Cardiac muscle cell (in vitro differentiated cells and primary cell): ENCODE measurements around the gene ATG3. TPM values are rescaled to one million over a fixed set of nuclear protein-coding genes. Genes with fewer than 3 reads are reported as not detected.

Experiments
- DNase-seq, 2 donors: peaks; one replicate each; pipeline versions ENCODE4 v3.0.0 to v3.0.0-alpha.2; 2010 to 2017; ENCODE audit warnings: low read depth in 1 of 2, low spot score in 1 of 2
- H3K27ac ChIP-seq: fragments of 200-600 bp; sonication (generic); 2 replicates; pipeline ENCODE4 v1.5.1; 2016
- H3K27me3 ChIP-seq: fragments of 200-600 bp; sonication (generic); 2 replicates; pipeline ENCODE4 v1.6.0; 2016; ENCODE audit warnings: control low read depth
- H3K36me3 ChIP-seq: fragments of 200-600 bp; sonication (generic); 2 replicates; pipeline ENCODE4 v1.5.1; 2016; ENCODE audit warnings: control low read depth
- H3K4me1 ChIP-seq: fragments of 200-600 bp; sonication (generic); 2 replicates; pipeline ENCODE4 v1.8.1; 2017; ENCODE audit warnings: low read depth, mild to moderate bottlenecking, mixed run types
- H3K4me3 ChIP-seq: fragments of 200-600 bp; sonication (generic); 2 replicates; pipeline ENCODE4 v1.5.1; 2016; ENCODE audit warnings: mild to moderate bottlenecking
- H3K9me3 ChIP-seq: fragments of 200-600 bp; sonication (generic); 2 replicates; pipeline ENCODE4 v1.5.1; 2017; ENCODE audit warnings: low read depth, mild to moderate bottlenecking, control low read depth
- CTCF ChIP-seq: IDR thresholded peaks from 2 replicates; pipeline ENCODE4 v1.5.1; 2012; ENCODE audit warnings: low read depth, mild to moderate bottlenecking, low read length
- polyA plus RNA-seq: library from polyadenylated mRNA; unstranded; fragments of >200 nt; fragmentation: Nextera tagmentation; extraction: Ambion mirVana; gene quantifications from 2 replicates; pipeline ENCODE4 v1.2.1, GENCODE V29; 2016
- total RNA-seq: library from RNA; depleted of rRNA; stranded (reverse); fragments of >200 nt; gene quantifications from 2 replicates; pipeline ENCODE4 v1.2.3, GENCODE V29; 2016

ATG3 gene
- total RNA-seq = 38.3 and 43.6 TPM in 2 replicates
- polyA plus RNA-seq = 53.9 and 57.9 TPM in 2 replicates

- no peak for TF ChIP-seq CTCF
- Histone ChIP-seq H3K4me1 (no peaks in the 10 kb centered on the region), H3K36me3 (no peaks in the 10 kb centered on the region), H3K27ac (peak within 1 kb of the TSS; percentile 92), H3K9me3 (no peaks in the 10 kb centered on the region), H3K4me3 (peak within 1 kb of the TSS; percentile 91), H3K27me3 (no peaks in the 10 kb centered on the region)
- peak; percentile 98 to 99 for DNase-seq
Observed at GRCh38 chr3:112561734-112562529, at the start of gene ATG3, which contains the start of gene SLC35A5. Gene ATG3 (minus strand): TSS chr3:112561962. CDS start chr3:112561528, 434 bp downstream. Gene SLC35A5 (plus strand): TSS chr3:112562045. CDS start chr3:112563404, 1,359 bp downstream.

GRCh38 chr3:112610121-112610520 lies 48.4 kb upstream of the ATG3 start:
- Histone ChIP-seq H3K4me3 (no peak overlapping the region), H3K27me3 (no peaks in the 10 kb centered on the region), H3K27ac (no peak overlapping the region), H3K9me3 (no peaks in the 10 kb centered on the region), H3K4me1 (peaks cover 18% of the 10 kb centered on the region), H3K36me3 (no peaks in the 10 kb centered on the region)
- peak in 1 of 2 donors; percentile 75 for DNase-seq
- no peak for TF ChIP-seq CTCF

GRCh38 chr3:112607863-112608262 lies 46.1 kb upstream of the ATG3 start:
- Histone ChIP-seq H3K9me3 (no peaks in the 10 kb centered on the region), H3K27me3 (no peaks in the 10 kb centered on the region), H3K27ac (no peak overlapping the region), H3K4me1 (peaks cover 18% of the 10 kb centered on the region), H3K36me3 (no peaks in the 10 kb centered on the region), H3K4me3 (no peak overlapping the region)
- peak in 1 of 2 donors; percentile 2 for DNase-seq
- no peak for TF ChIP-seq CTCF

GRCh38 chr3:112606098-112606497 lies 44.3 kb upstream of the ATG3 start:
- TF ChIP-seq CTCF = no peak
- no peaks in the 10 kb centered on the region for H3K36me3 ChIP-seq
- DNase-seq = peak in 1 of 2 donors; percentile 27
- H3K4me3 ChIP-seq = no peak overlapping the region
- H3K4me1 ChIP-seq = peaks cover 8% of the 10 kb centered on the region
- H3K27ac ChIP-seq = no peak overlapping the region
- no peaks in the 10 kb centered on the region for H3K27me3 ChIP-seq
- H3K9me3 ChIP-seq = no peaks in the 10 kb centered on the region

- Histone ChIP-seq H3K36me3 (no peaks in the 10 kb centered on the region), H3K9me3 (no peaks in the 10 kb centered on the region), H3K4me3 (no peak overlapping the region), H3K27ac (no peak overlapping the region), H3K4me1 (peaks cover 8% of the 10 kb centered on the region), H3K27me3 (no peaks in the 10 kb centered on the region)
- no peak for TF ChIP-seq CTCF
- peak in 1 of 2 donors; percentile 94 for DNase-seq
Observed at GRCh38 chr3:112605285-112605684, 43.5 kb upstream of the ATG3 start.
